Subcutaneous abdominal adipose tissue (tissue), 5 donors: ENCODE measurements around the gene CLDN19.

Experiments
- H3K27ac ChIP-seq: one replicate; pipeline ENCODE4 v1.7.0; 2013; ENCODE audit warnings: low read depth, mild to moderate bottlenecking, inconsistent platforms, low read length, moderate library complexity
- H3K27me3 ChIP-seq, 5 donors: one replicate each; pipeline ENCODE4 v1.7.0; 2013; ENCODE audit warnings: low read length in 5 of 5, inconsistent platforms in 1 of 5; ENCODE audit not compliant: control insufficient read depth in 5 of 5, insufficient read depth in 4 of 5
- H3K36me3 ChIP-seq, 5 donors: one replicate each; pipeline ENCODE4 v1.7.0; 2013; ENCODE audit warnings: low read length in 5 of 5; ENCODE audit not compliant: control insufficient read depth in 5 of 5, insufficient read depth in 5 of 5
- H3K4me1 ChIP-seq, 5 donors: one replicate each; pipeline ENCODE4 v1.7.0; 2013; ENCODE audit warnings: low read length in 5 of 5, mild to moderate bottlenecking in 3 of 5, moderate library complexity in 1 of 5; ENCODE audit not compliant: control insufficient read depth in 5 of 5, insufficient read depth in 5 of 5
- H3K4me3 ChIP-seq, 5 donors: one replicate each; pipeline ENCODE4 v1.7.0; 2013; ENCODE audit warnings: low read length in 5 of 5, low read depth in 1 of 5
- H3K9ac ChIP-seq, 5 donors: one replicate each; pipeline ENCODE4 v1.7.0; 2013; ENCODE audit warnings: low read length in 5 of 5, mild to moderate bottlenecking in 4 of 5, moderate library complexity in 3 of 5
- H3K9me3 ChIP-seq, 5 donors: one replicate each; pipeline ENCODE4 v1.7.0; 2013; ENCODE audit warnings: low read length in 5 of 5; ENCODE audit not compliant: control insufficient read depth in 5 of 5
- donor health status: healthy.
- donor health status: healthy.
- donor health status: healthy.
- donor health status: healthy.
- donor health status: healthy.

The CLDN19 gene

GRCh38 chr1:42741706-42742105 lies 1.7 kb upstream of the CLDN19 start:
- Histone ChIP-seq H3K27ac (no peak overlapping the region), H3K4me3 (no peak overlapping the region), H3K36me3 (peaks cover 0 to 12% (median 12%) of the 10 kb centered on the region in 5 donors), H3K27me3 (peaks cover 0 to 4% (median 0%) of the 10 kb centered on the region in 5 donors), H3K9ac (no peak overlapping the region), H3K4me1 (peaks cover 0 to 11% (median 3%) of the 10 kb centered on the region in 5 donors), H3K9me3 (no peaks in the 10 kb centered on the region)

GRCh38 chr1:42740851-42741580 lies 980 bp upstream of the CLDN19 start:
- no peak overlapping the region for H3K9ac ChIP-seq

GRCh38 chr1:42738678-42739226 lies 1.3 kb downstream of the CLDN19 start:
- peaks cover 0 to 18% (median 8%) of the 10 kb centered on the region in 5 donors for H3K4me1 ChIP-seq
- no peak overlapping the region for H3K4me3 ChIP-seq
- no peak overlapping the region for H3K9ac ChIP-seq

More at GRCh38 chr1:42740851-42741580, 980 bp upstream of the CLDN19 start:
- Histone ChIP-seq H3K9me3 (no peaks in the 10 kb centered on the region), H3K36me3 (peaks cover 0 to 6% (median 5%) of the 10 kb centered on the region in 5 donors), H3K4me1 (peaks cover 0 to 18% (median 8%) of the 10 kb centered on the region in 5 donors), H3K27me3 (peaks cover 0 to 4% (median 0%) of the 10 kb centered on the region in 5 donors), H3K27ac (no peak overlapping the region), H3K4me3 (no peak overlapping the region)

GRCh38 chr1:42737986-42738677 lies 1.9 kb downstream of the CLDN19 start:
- Histone ChIP-seq H3K27ac (no peak overlapping the region), H3K4me3 (no peak overlapping the region), H3K9me3 (no peaks in the 10 kb centered on the region), H3K9ac (no peak overlapping the region), H3K27me3 (peaks cover 0 to 9% (median 4%) of the 10 kb centered on the region in 5 donors), H3K36me3 (no peaks in the 10 kb centered on the region), H3K4me1 (peaks cover 0 to 18% (median 8%) of the 10 kb centered on the region in 5 donors)

More at GRCh38 chr1:42738678-42739226, 1.3 kb downstream of the CLDN19 start:
- H3K9me3 ChIP-seq: no peaks in the 10 kb centered on the region
- H3K27me3 ChIP-seq: peaks cover 0 to 7% (median 3%) of the 10 kb centered on the region in 5 donors
- H3K36me3 ChIP-seq: no peaks in the 10 kb centered on the region
- H3K27ac ChIP-seq: no peak overlapping the region

DNA sequence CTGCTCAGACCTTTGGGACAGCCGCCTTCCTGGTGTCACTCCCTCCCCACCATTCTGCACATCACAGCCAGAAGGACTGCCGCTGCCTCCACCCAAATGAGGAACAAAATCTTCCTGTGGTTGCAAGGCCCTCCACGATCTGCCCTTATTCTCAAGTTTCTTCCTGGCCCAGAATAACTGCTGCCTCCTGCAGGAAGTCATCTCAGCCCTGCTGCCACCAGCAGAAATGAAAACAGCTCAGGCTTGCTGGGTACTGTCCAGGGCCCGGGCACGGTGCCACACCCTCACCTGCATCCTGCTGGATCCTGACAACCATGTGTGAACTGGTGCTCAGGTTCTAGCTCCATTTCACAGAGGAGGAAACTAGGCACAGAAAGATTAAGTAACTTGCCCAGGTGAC lies 2.8 kb downstream of the CLDN19 start:
- Histone ChIP-seq H3K4me1 (peaks cover 0 to 18% (median 8%) of the 10 kb centered on the region in 5 donors), H3K27ac (no peak overlapping the region), H3K36me3 (no peaks in the 10 kb centered on the region), H3K4me3 (no peak overlapping the region), H3K27me3 (peaks cover 3 to 11% (median 4%) of the 10 kb centered on the region in 5 donors), H3K9me3 (no peaks in the 10 kb centered on the region), H3K9ac (no peak overlapping the region)

GRCh38 chr1:42736571-42737200 lies 3.4 kb downstream of the CLDN19 start:
- no peak overlapping the region for H3K4me3 ChIP-seq
- no peaks in the 10 kb centered on the region for H3K9me3 ChIP-seq
- peaks cover 3 to 12% (median 4%) of the 10 kb centered on the region in 5 donors for H3K27me3 ChIP-seq
- H3K27ac ChIP-seq: no peak overlapping the region
- no peaks in the 10 kb centered on the region for H3K36me3 ChIP-seq
- H3K9ac ChIP-seq: no peak overlapping the region
- peaks cover 0 to 18% (median 8%) of the 10 kb centered on the region in 5 donors for H3K4me1 ChIP-seq

- no peak overlapping the region for H3K27ac ChIP-seq
- no peak overlapping the region for H3K4me3 ChIP-seq
These were observed 3.9 kb downstream of the CLDN19 start for GRCh38 chr1:42736152-42736551.

GRCh38 chr1:42735477-42736105 lies 4.4 kb downstream of the CLDN19 start:
- Histone ChIP-seq H3K9ac (no peak overlapping the region), H3K4me1 (peaks cover 0 to 18% (median 8%) of the 10 kb centered on the region in 5 donors), H3K4me3 (no peak overlapping the region), H3K27ac (no peak overlapping the region), H3K36me3 (no peaks in the 10 kb centered on the region), H3K27me3 (peaks cover 3 to 12% (median 4%) of the 10 kb centered on the region in 5 donors), H3K9me3 (no peaks in the 10 kb centered on the region)

More at GRCh38 chr1:42736152-42736551, 3.9 kb downstream of the CLDN19 start:
- H3K4me1 ChIP-seq: peaks cover 0 to 18% (median 8%) of the 10 kb centered on the region in 5 donors
- no peak overlapping the region for H3K9ac ChIP-seq
- no peaks in the 10 kb centered on the region for H3K9me3 ChIP-seq
- peaks cover 3 to 12% (median 4%) of the 10 kb centered on the region in 5 donors for H3K27me3 ChIP-seq
- no peaks in the 10 kb centered on the region for H3K36me3 ChIP-seq

GRCh38 chr1:42735056-42735455 lies 5.0 kb downstream of the CLDN19 start:
- Histone ChIP-seq H3K36me3 (no peaks in the 10 kb centered on the region), H3K4me3 (no peak overlapping the region), H3K27ac (no peak overlapping the region), H3K9ac (no peak overlapping the region), H3K4me1 (peaks cover 0 to 18% (median 8%) of the 10 kb centered on the region in 5 donors), H3K27me3 (peaks cover 3 to 12% (median 4%) of the 10 kb centered on the region in 5 donors), H3K9me3 (no peaks in the 10 kb centered on the region)
